Measurements from ENCODE around the gene INPP5F.

INPP5F gene

GRCh38 chr10:119807960-119808697, 82.3 kb downstream of the INPP5F start:
- H3K9me3 ChIP-seq = no peaks in the 10 kb centered on the region
- H3K36me3 ChIP-seq = no peaks in the 10 kb centered on the region
- no peak for DNase-seq
- H3K4me3 ChIP-seq (ENCODE audit: low read depth, low read length) = no peak overlapping the region
- H3K27me3 ChIP-seq = no peaks in the 10 kb centered on the region
- no peaks in the 10 kb centered on the region for H3K4me1 ChIP-seq
- no peak for TF ChIP-seq CTCF (IDR thresholded peaks at IDR 0.05; ENCODE audit: low read depth, low read length)

GRCh38 chr10:119811122-119811521, 85.3 kb downstream of the INPP5F start:
- no peaks in the 10 kb centered on the region for H3K9me3 ChIP-seq
- H3K36me3 ChIP-seq = no peaks in the 10 kb centered on the region
- H3K4me3 ChIP-seq (ENCODE audit: low read depth, low read length) = no peak overlapping the region
- TF ChIP-seq CTCF (IDR thresholded peaks at IDR 0.05; ENCODE audit: low read depth, low read length) = no peak
- H3K27me3 ChIP-seq = no peaks in the 10 kb centered on the region
- no peaks in the 10 kb centered on the region for H3K4me1 ChIP-seq
- no peak for DNase-seq

GRCh38 chr10:119812684-119813083, 86.8 kb downstream of the INPP5F start:
- no peak for DNase-seq
- Histone ChIP-seq H3K4me1 (no peaks in the 10 kb centered on the region), H3K36me3 (no peaks in the 10 kb centered on the region), H3K4me3 (ENCODE audit: low read depth, low read length) (no peak overlapping the region), H3K9me3 (no peaks in the 10 kb centered on the region), H3K27me3 (no peaks in the 10 kb centered on the region)
- no peak for TF ChIP-seq CTCF (IDR thresholded peaks at IDR 0.05; ENCODE audit: low read depth, low read length)

GRCh38 chr10:119815671-119816070, 89.8 kb downstream of the INPP5F start:
- DNase-seq = no peak
- Histone ChIP-seq H3K4me1 (no peaks in the 10 kb centered on the region), H3K9me3 (no peaks in the 10 kb centered on the region), H3K36me3 (no peaks in the 10 kb centered on the region), H3K4me3 (ENCODE audit: low read depth, low read length) (no peak overlapping the region), H3K27me3 (no peaks in the 10 kb centered on the region)
- TF ChIP-seq CTCF (IDR thresholded peaks at IDR 0.05; ENCODE audit: low read depth, low read length) = no peak

GRCh38 chr10:119817991-119818888, 92.4 kb downstream of the INPP5F start:
- Histone ChIP-seq H3K36me3 (no peaks in the 10 kb centered on the region), H3K4me3 (ENCODE audit: low read depth, low read length) (no peak overlapping the region), H3K27me3 (no peaks in the 10 kb centered on the region), H3K4me1 (no peaks in the 10 kb centered on the region), H3K9me3 (no peaks in the 10 kb centered on the region)
- DNase-seq = peak; percentile 23
- TF ChIP-seq CTCF (IDR thresholded peaks at IDR 0.05; ENCODE audit: low read depth, low read length) = no peak

- Histone ChIP-seq H3K9me3 (no peaks in the 10 kb centered on the region), H3K4me1 (no peaks in the 10 kb centered on the region), H3K4me3 (ENCODE audit: low read depth, low read length) (no peak overlapping the region), H3K36me3 (no peaks in the 10 kb centered on the region), H3K27me3 (no peaks in the 10 kb centered on the region)
- no peak for DNase-seq
- no peak for TF ChIP-seq CTCF (IDR thresholded peaks at IDR 0.05; ENCODE audit: low read depth, low read length)
These were observed 93.0 kb downstream of the INPP5F start for GRCh38 chr10:119818889-119819270.

All from BE2C (cell line).